NCI-H187 (cell line): ENCODE results near the gene IGLON5.

Experiments
- DNase-seq, 2 experiments: peaks; one replicate each; lab custom pipeline; 2025; lab: John Stamatoyannopoulos, UW

The IGLON5 gene

GRCh38 chr19:51311351-51312257 is at the start of gene IGLON5:
IGLON5 (plus strand) TSS chr19:51311644; CDS start chr19:51311848, 204 bp downstream.
- DNase-seq = no peak

GRCh38 chr19:51263808-51264207 is 47.6 kb upstream of the IGLON5 start:
- no peak for DNase-seq

GRCh38 chr19:51271067-51271466 is 40.4 kb upstream of the IGLON5 start:
- DNase-seq = no peak

GRCh38 chr19:51272183-51272810 is 39.1 kb upstream of the IGLON5 start:
- no peak for DNase-seq

- DNase-seq = no peak
These were observed 37.2 kb upstream of the IGLON5 start for GRCh38 chr19:51274049-51274770.

- DNase-seq = no peak
These were observed 34.3 kb upstream of the IGLON5 start for GRCh38 chr19:51277112-51277511.

- no peak for DNase-seq
These were observed 29.1 kb upstream of the IGLON5 start for GRCh38 chr19:51282335-51282734.

- DNase-seq = no peak
These were observed 25.8 kb upstream of the IGLON5 start for GRCh38 chr19:51285682-51286081.

- no peak for DNase-seq
These were observed 21.8 kb upstream of the IGLON5 start for GRCh38 chr19:51289635-51290034.

GRCh38 chr19:51292971-51293370 is 18.5 kb upstream of the IGLON5 start:
- DNase-seq = no peak

- no peak for DNase-seq
These were observed 17.8 kb upstream of the IGLON5 start for GRCh38 chr19:51293571-51294210.

GRCh38 chr19:51294211-51294976 is 17.1 kb upstream of the IGLON5 start:
- no peak for DNase-seq

GRCh38 chr19:51294977-51295375 is 16.5 kb upstream of the IGLON5 start:
- DNase-seq = no peak

- DNase-seq = no peak
These were observed 15.9 kb upstream of the IGLON5 start for GRCh38 chr19:51295382-51296126.

GRCh38 chr19:51296336-51297093 is 14.9 kb upstream of the IGLON5 start:
- DNase-seq = no peak

GRCh38 chr19:51297406-51297805 is 14.0 kb upstream of the IGLON5 start:
- no peak for DNase-seq

GRCh38 chr19:51301266-51301665 is 10.2 kb upstream of the IGLON5 start:
- DNase-seq = no peak

GRCh38 chr19:51305479-51305878 is 6.0 kb upstream of the IGLON5 start:
- DNase-seq = no peak

GRCh38 chr19:51316688-51317087 is 5.2 kb downstream of the IGLON5 start:
- no peak for DNase-seq

- no peak for DNase-seq
These were observed 5.9 kb downstream of the IGLON5 start for GRCh38 chr19:51317376-51317775.
